GM12878 (cell line): Measurements from ENCODE around the gene TSSC4.

Experiments used
- ATF2 ChIP-seq: IDR thresholded peaks from 2 replicates; pipeline ENCODE4 v1.6.1; 2012; ENCODE audit warnings: low read length, inconsistent platforms
- CREM ChIP-seq: IDR thresholded peaks from 2 replicates; pipeline ENCODE4 v1.6.1; 2014; ENCODE audit warnings: antibody characterized with exemption, low read depth
- ESRRA ChIP-seq: IDR thresholded peaks from 2 replicates; pipeline ENCODE4 v1.6.1; 2012; ENCODE audit warnings: mild to moderate bottlenecking, low read length, improper control_type of control experiment
- JUND ChIP-seq: IDR thresholded peaks from 2 replicates; pipeline ENCODE4 v1.6.1; 2012; ENCODE audit warnings: low read depth, mild to moderate bottlenecking, low read length, improper control_type of control experiment, moderate library complexity
- MLLT1 ChIP-seq: fragments of 450-650 bp; IDR thresholded peaks from 2 replicates; pipeline ENCODE4 v1.6.1; 2016; ENCODE audit warnings: mild to moderate bottlenecking
- MYC ChIP-seq: IDR thresholded peaks from 2 replicates; pipeline ENCODE4 v1.6.1; 2011; ENCODE audit warnings: mild to moderate bottlenecking, low read length, moderate library complexity, inconsistent platforms; ENCODE audit not compliant: insufficient read depth, insufficient replicate concordance, insufficient read length, severe bottlenecking
- POLR2AphosphoS5 ChIP-seq: IDR thresholded peaks from 2 replicates; pipeline ENCODE4 v1.6.1; 2011; ENCODE audit warnings: mild to moderate bottlenecking, low read length, inconsistent platforms
- RAD51 ChIP-seq: fragments of 450-650 bp; IDR thresholded peaks from 2 replicates; pipeline ENCODE4 v1.6.1; 2016; ENCODE audit warnings: moderate library complexity, mild to moderate bottlenecking, inconsistent platforms
- RCOR1 ChIP-seq: conservative IDR thresholded peaks from 2 replicates; pipeline ENCODE4 v1.6.1; 2012; ENCODE audit warnings: low read depth, low read length, improper control_type of control experiment
- SIN3A ChIP-seq: IDR thresholded peaks from 2 replicates; pipeline ENCODE4 v1.6.1; 2012; ENCODE audit warnings: low read depth, low read length, improper control_type of control experiment
- TAF1 ChIP-seq: IDR thresholded peaks from 2 replicates; pipeline ENCODE4 v1.6.1; 2011; ENCODE audit warnings: mild to moderate bottlenecking, low read depth, low read length, borderline replicate concordance
- ZZZ3 ChIP-seq: IDR thresholded peaks from 2 replicates; pipeline ENCODE4 v1.6.1; 2011; ENCODE audit warnings: low read depth; ENCODE audit not compliant: control insufficient read depth, insufficient read length
- TF ChIP-seq, protein P1 (sequence below), 3 experiments: IDR thresholded peaks in 2 of 3; conservative IDR thresholded peaks in 1 of 3; 2 replicates each; pipeline ENCODE4 v1.5.1; 2011; ENCODE audit warnings: low read depth in 3 of 3, low read length in 3 of 3, mild to moderate bottlenecking in 3 of 3, control low read depth in 2 of 3, moderate library complexity in 2 of 3, inconsistent platforms in 1 of 3, mixed read lengths in 1 of 3; ENCODE audit not compliant: control insufficient read depth in 2 of 3, insufficient read depth in 1 of 3; ENCODE audit errors: extremely low read depth in 1 of 3

GRCh38 chr11:2401436-2401984 is 960 bp downstream of the TSSC4 start:
- TF ChIP-seq RCOR1 (no peak), ESRRA (no peak), ZZZ3 (no peak), JUND (no peak), MYC (no peak), MLLT1 (no peak), TAF1 (no peak), CREM (no peak), SIN3A (no peak), POLR2AphosphoS5 (no peak), RAD51 (no peak), ATF2 (no peak)
- TF ChIP-seq, protein P1, sequence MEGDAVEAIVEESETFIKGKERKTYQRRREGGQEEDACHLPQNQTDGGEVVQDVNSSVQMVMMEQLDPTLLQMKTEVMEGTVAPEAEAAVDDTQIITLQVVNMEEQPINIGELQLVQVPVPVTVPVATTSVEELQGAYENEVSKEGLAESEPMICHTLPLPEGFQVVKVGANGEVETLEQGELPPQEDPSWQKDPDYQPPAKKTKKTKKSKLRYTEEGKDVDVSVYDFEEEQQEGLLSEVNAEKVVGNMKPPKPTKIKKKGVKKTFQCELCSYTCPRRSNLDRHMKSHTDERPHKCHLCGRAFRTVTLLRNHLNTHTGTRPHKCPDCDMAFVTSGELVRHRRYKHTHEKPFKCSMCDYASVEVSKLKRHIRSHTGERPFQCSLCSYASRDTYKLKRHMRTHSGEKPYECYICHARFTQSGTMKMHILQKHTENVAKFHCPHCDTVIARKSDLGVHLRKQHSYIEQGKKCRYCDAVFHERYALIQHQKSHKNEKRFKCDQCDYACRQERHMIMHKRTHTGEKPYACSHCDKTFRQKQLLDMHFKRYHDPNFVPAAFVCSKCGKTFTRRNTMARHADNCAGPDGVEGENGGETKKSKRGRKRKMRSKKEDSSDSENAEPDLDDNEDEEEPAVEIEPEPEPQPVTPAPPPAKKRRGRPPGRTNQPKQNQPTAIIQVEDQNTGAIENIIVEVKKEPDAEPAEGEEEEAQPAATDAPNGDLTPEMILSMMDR (IDR thresholded peaks at IDR 0.05 in 2 of 3, conservative IDR thresholded peaks at IDR 0.05 in 1 of 3; ENCODE audit: control insufficient read depth in 2 of 3, extremely low read depth in 1 of 3, insufficient read depth in 1 of 3, low read depth in 3 of 3, low read length in 3 of 3), result 0 out of 6 replicates have a peak, but pooled peaks of 1 of the 3 experiments have one; percentile 8
